Fibroblast of pulmonary artery (primary cell): ENCODE data around the gene KRT16.

ENCODE experiments used
- DNase-seq: peaks from one replicate; pipeline ENCODE4 v3.0.0-alpha.2; 2010; ENCODE audit warnings: low read depth
- H3K4me3 ChIP-seq: replicated peaks from 2 replicates; pipeline ENCODE4 v1.5.1; 2011; ENCODE audit warnings: low read depth, mild to moderate bottlenecking, control low read depth, low read length, moderate library complexity
- TF ChIP-seq, protein P1 (sequence below): IDR thresholded peaks from 2 replicates; pipeline ENCODE4 v1.5.1; 2011; ENCODE audit warnings: mild to moderate bottlenecking, control low read depth, low read length, inconsistent platforms; ENCODE audit errors: missing control alignments

The KRT16 gene

DNA sequence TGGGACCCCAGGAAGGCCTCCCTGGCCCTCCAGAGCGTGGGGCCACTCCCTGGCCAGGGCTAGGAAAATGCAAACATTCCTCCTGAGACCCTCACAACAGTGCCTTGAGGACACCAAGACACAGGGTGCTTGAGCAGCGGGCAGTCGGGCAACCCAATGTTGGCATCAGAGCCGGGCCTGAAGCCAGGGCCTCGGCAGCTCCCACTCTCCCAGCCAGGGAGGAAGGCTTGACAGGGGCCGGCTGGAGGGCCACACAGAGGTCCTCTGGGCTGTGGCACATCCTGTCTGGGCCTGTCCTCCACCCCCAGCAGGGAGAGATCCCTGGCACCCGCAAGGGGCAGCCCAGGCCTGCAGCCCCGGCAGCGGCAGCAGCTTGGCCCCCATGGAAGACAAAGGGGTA lies 24.1 kb upstream of the KRT16 start:
- TF ChIP-seq, protein P1, sequence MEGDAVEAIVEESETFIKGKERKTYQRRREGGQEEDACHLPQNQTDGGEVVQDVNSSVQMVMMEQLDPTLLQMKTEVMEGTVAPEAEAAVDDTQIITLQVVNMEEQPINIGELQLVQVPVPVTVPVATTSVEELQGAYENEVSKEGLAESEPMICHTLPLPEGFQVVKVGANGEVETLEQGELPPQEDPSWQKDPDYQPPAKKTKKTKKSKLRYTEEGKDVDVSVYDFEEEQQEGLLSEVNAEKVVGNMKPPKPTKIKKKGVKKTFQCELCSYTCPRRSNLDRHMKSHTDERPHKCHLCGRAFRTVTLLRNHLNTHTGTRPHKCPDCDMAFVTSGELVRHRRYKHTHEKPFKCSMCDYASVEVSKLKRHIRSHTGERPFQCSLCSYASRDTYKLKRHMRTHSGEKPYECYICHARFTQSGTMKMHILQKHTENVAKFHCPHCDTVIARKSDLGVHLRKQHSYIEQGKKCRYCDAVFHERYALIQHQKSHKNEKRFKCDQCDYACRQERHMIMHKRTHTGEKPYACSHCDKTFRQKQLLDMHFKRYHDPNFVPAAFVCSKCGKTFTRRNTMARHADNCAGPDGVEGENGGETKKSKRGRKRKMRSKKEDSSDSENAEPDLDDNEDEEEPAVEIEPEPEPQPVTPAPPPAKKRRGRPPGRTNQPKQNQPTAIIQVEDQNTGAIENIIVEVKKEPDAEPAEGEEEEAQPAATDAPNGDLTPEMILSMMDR = no peak
- no peak overlapping the region for H3K4me3 ChIP-seq
- DNase-seq = no peak

DNA sequence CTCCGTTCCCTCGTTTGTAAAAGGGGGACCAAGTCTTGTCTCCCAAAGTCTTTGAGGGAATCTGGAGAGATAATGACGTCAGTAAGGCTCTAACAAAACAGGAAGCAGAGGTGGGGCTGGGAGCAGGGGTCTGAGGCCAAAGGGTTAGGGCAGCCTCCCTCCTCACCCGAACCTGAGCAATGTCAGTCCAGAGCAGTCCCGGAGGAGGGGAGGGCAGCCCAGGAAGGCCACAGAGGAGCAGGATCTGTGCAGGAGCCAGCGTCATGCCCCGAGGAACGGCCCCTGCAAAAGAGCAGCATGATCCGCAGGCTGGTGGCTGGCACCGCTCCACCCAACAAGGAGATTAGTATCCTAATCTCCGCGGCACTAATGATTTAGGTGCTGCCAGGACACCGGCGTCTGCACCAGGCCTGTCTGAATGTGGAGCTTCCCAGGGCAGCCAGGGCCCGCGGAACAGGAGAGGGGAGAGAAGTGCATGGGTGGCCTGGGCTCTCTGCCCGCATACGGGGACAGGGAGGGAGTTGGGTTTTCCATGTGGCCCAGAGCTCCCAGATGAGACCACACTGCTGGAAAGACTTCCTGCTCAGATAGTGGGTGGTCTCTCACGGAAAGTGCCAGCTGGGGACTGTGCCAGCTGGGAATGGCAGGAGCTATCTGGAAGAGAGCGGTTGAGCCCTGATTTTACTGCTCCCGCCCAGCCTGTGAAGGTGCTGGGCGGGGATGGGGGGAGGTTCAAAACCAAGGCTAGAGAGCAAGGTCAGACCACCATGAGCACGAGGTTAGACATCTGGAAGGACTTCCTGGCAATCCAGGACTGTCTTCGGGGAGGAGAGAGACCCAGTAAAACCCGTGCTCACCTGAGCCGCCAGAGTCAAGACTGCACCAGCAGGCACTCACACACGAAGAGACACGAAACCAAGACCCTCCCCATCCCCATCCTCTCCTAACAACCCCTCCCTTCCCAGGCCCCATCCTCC lies 22.8 kb upstream of the KRT16 start:
- DNase-seq = no peak
- no peak overlapping the region for H3K4me3 ChIP-seq
- TF ChIP-seq, protein P1 = no peak

DNA sequence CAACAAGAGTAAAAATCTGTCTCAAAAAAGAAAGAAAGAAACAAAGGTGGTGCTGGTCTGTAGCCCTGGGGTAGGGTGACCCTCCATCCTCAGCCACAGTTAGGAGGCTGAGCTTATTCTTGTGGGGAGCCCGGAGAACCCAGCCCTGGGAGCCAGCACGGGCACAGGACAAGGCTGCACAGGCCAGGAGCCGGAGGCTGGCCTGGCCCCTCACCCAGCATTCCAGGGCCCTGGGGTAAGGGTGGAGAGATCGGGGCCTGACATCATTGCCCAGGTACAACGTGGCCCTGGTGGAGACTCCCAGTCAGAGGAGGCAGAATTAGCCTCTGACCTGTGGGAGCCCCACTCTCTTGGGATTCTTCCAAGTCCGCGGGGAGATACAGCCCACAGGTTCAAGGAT lies 22.1 kb upstream of the KRT16 start:
- no peak overlapping the region for H3K4me3 ChIP-seq
- TF ChIP-seq, protein P1 = no peak
- DNase-seq = no peak

DNA sequence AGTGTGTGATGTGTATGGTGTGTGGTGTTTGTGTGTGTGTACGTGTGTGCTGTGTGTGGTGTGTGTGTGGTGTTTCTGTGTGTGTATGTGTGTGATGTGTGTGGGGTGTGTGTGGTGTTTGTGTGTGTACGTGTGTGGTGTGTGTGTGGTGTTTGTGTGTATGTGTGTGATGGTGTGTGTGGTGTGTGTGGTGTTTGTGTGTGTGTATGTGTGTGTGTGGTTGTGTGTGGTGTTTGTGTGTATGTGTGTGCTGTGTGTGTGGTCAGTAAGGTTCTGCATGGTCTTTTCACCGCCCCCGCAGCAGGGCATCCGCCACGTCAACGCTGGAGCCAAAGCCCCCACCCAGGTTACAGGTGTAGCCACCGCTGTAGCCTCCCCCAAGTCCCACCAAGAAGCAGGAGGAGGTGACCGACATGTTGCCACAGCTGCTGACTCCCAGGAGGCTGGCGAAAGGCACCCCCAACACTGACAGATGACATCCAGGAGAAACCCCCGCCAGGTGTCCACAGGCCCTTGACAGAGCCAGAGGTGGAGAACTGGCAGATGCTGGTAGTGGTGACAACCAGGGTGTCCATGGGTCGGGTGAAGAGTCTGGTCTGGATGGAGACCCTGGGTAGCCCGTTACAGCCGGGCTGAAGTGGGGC lies 21.1 kb upstream of the KRT16 start:
- DNase-seq = no peak
- TF ChIP-seq, protein P1 = no peak
- no peak overlapping the region for H3K4me3 ChIP-seq

DNA sequence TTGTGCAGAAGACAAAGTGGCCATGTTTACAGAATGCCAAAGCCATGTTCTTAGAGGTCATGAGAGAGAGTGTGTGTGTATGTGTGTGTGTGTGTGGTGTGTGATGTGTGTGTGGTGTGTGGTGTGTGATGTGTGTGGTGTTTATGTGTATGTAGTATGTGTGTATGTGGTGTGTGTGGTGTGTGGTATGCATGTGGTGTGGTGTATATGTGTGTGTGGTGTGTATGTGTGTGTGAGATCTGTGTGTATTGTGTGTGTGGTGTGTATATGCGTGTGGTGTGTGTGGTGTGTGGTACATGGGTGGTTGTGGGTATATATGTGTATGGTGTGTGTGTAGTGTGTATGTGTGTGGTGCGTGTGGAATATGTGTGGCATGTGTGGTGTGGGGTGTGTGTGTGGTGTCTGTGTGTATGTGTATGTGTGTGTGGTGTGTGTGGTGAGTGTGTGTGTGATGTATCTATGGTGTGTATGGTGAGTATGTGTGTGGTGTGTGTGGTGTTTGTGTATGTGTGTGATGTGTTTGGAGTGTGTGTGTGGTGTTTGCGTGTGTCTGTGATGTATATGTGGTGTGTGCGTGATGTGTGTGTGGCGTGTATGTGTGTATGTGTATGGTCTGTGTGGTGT lies 20.0 kb upstream of the KRT16 start:
- no peak for DNase-seq
- TF ChIP-seq, protein P1 = no peak
- no peak overlapping the region for H3K4me3 ChIP-seq

DNA sequence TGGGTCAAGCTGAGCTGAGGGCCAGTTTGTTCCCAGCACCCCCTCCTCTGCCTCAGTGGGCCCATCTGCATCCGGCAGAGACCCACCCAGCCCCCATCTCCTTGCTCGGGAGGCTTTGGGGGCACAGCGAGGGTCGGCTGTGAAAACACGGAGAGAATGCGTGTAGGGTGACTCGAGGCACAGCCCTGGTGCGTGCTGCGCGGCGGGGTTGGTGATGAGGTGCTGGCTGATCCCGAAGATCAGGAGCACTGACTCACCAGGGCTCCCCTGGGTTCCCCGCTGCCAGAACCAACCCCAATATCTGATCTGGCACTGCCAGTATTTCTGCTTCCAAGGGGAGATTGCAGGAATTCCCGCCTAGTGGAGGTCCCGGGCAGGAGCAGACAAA lies 19.3 kb upstream of the KRT16 start:
- TF ChIP-seq, protein P1 = no peak
- H3K4me3 ChIP-seq = no peak overlapping the region
- no peak for DNase-seq
